ENCODE results near the gene PMEL. TPM values are rescaled to one million over a fixed set of nuclear protein-coding genes. Genes with fewer than 3 reads are reported as not detected.
A peak's percentile ranks its signal among the peaks of the same experiment; 100 is the strongest.
"Not testable (repeated sequence)": the region's sequence is repeated elsewhere in the genome, so short reads cannot be mapped to it uniquely, and the experiment has no call there.

Gene PMEL
- total RNA-seq, 4 donors from 2014 or later = 0.73 to 2.0 TPM; not detected in 2

GRCh38 chr12:56010111-56010570, 44.3 kb upstream of the PMEL start:
- DNase-seq (no peak), ATAC-seq (no peak)
- in situ Hi-C loops (cut with MboI; ENCODE audit: low sequenced_read_pairs in 4 of 4) = no loop called here
- Histone ChIP-seq H3K4me1 (peaks cover 7 to 10% of the 10 kb centered on the region in 2 donors), H3K4me3 (no peak overlapping the region), H3K27me3 (no peaks in the 10 kb centered on the region), H3K9me3 (no peaks in the 10 kb centered on the region), H3K36me3 (no peaks in the 10 kb centered on the region), H3K27ac (no peak overlapping the region)
- intact Hi-C loops (cut with DNase I; ENCODE audit: low total_unique reads) = no loop called here
- TF ChIP-seq CTCF (IDR thresholded peaks at IDR 0.05 in 4 of 5, conservative IDR thresholded peaks at IDR 0.05 in 1 of 5) = no peak

- DNase-seq (peak in 1 of 2 donors; percentile 35), ATAC-seq (peak; percentile 66 to 71)
- in situ Hi-C loops (cut with MboI; ENCODE audit: low sequenced_read_pairs in 4 of 4) = no loop called here
- Histone ChIP-seq H3K4me1 (peaks cover 7 to 10% of the 10 kb centered on the region in 2 donors), H3K9me3 (no peaks in the 10 kb centered on the region), H3K4me3 (peak overlapping the region; percentile 89 to 99 (median 95)), H3K27me3 (no peaks in the 10 kb centered on the region), H3K36me3 (no peaks in the 10 kb centered on the region), H3K27ac (peak overlapping the region; percentile 86 to 98 (median 96))
- intact Hi-C loops (cut with DNase I; ENCODE audit: low total_unique reads) = loop anchor here (1.0 kb wide), 1 partner anchor 11 kb away; the partner anchor contains the start of gene SUOX
- TF ChIP-seq POLR2A (IDR thresholded peaks at IDR 0.05) (no peak), CTCF (IDR thresholded peaks at IDR 0.05 in 4 of 5, conservative IDR thresholded peaks at IDR 0.05 in 1 of 5) (no peak)
These were observed 42.0 kb upstream of the PMEL start for GRCh38 chr12:56007564-56008559.

- intact Hi-C loops (cut with DNase I; ENCODE audit: low total_unique reads) = no loop called here
- peaks cover 0 to 8% of the 10 kb centered on the region in 2 donors for H3K36me3 ChIP-seq
- in situ Hi-C loops (cut with MboI; ENCODE audit: low sequenced_read_pairs in 4 of 4) = no loop called here
These were observed 38.4 kb upstream of the PMEL start for GRCh38 chr12:56004211-56004610.

GRCh38 chr12:56003376-56003775, 37.5 kb upstream of the PMEL start:
- ATAC-seq; H3K36me3 ChIP-seq; intact Hi-C loops (cut with DNase I; ENCODE audit: low total_unique reads); DNase-seq; H3K27ac ChIP-seq; H3K4me3 ChIP-seq; H3K27me3 ChIP-seq; H3K9me3 ChIP-seq; in situ Hi-C loops (cut with MboI; ENCODE audit: low sequenced_read_pairs in 4 of 4): not testable (repeated sequence)
- H3K4me1 ChIP-seq = peaks cover 6 to 12% of the 10 kb centered on the region in 2 donors

More at GRCh38 chr12:56004211-56004610, 38.4 kb upstream of the PMEL start:
- no peaks in the 10 kb centered on the region for H3K27me3 ChIP-seq
- no peak overlapping the region for H3K27ac ChIP-seq
- ATAC-seq (no peak), DNase-seq (no peak)
- TF ChIP-seq CTCF (IDR thresholded peaks at IDR 0.05 in 4 of 5, conservative IDR thresholded peaks at IDR 0.05 in 1 of 5) (no peak), POLR2A (IDR thresholded peaks at IDR 0.05) (no peak)
- peaks cover 7 to 10% of the 10 kb centered on the region in 2 donors for H3K4me1 ChIP-seq
- H3K4me3 ChIP-seq = no peak overlapping the region
- no peaks in the 10 kb centered on the region for H3K9me3 ChIP-seq

GRCh38 chr12:56001487-56002100, 35.8 kb upstream of the PMEL start:
- Histone ChIP-seq H3K27ac (peak overlapping the region; percentile 61 to 79 (median 66)), H3K36me3 (peaks cover 0 to 8% of the 10 kb centered on the region in 2 donors)

GRCh38 chr12:55999999-56000540, 34.2 kb upstream of the PMEL start:
- Histone ChIP-seq H3K27ac (peak overlapping the region; percentile 61 to 79 (median 66)), H3K4me1 (peaks cover 12 to 14% of the 10 kb centered on the region in 2 donors)
- DNase-seq, H3K9me3 ChIP-seq, H3K36me3 ChIP-seq, H3K27me3 ChIP-seq, H3K4me3 ChIP-seq, ATAC-seq: not testable (repeated sequence)
- intact Hi-C loops (cut with DNase I; ENCODE audit: low total_unique reads) = loop anchor here (5.0 kb wide), 1 partner anchor 102 kb away; the partner anchor contains the start of gene PA2G4
- in situ Hi-C loops (cut with MboI; ENCODE audit: low sequenced_read_pairs in 4 of 4) = loop anchor here in 1 of 4 donors (5.0 kb wide), 1 partner anchor 42 kb away; the partner anchor contains the start of gene RPS26

More at GRCh38 chr12:56001487-56002100, 35.8 kb upstream of the PMEL start:
- no peak for TF ChIP-seq POLR2A (IDR thresholded peaks at IDR 0.05)
- no peak for TF ChIP-seq CTCF (IDR thresholded peaks at IDR 0.05 in 4 of 5, conservative IDR thresholded peaks at IDR 0.05 in 1 of 5)
- DNase-seq = no peak
- ATAC-seq = no peak
- Histone ChIP-seq H3K9me3 (no peaks in the 10 kb centered on the region), H3K27me3 (no peaks in the 10 kb centered on the region), H3K4me1 (peaks cover 8 to 14% of the 10 kb centered on the region in 2 donors), H3K4me3 (no peak overlapping the region)
- intact Hi-C loops (cut with DNase I; ENCODE audit: low total_unique reads) = no loop called here
- in situ Hi-C loops (cut with MboI; ENCODE audit: low sequenced_read_pairs in 4 of 4) = no loop called here

All from gastrocnemius medialis (tissue), 4 donors.